ENCODE data around the gene CARS1.

CARS1 gene

DNA sequence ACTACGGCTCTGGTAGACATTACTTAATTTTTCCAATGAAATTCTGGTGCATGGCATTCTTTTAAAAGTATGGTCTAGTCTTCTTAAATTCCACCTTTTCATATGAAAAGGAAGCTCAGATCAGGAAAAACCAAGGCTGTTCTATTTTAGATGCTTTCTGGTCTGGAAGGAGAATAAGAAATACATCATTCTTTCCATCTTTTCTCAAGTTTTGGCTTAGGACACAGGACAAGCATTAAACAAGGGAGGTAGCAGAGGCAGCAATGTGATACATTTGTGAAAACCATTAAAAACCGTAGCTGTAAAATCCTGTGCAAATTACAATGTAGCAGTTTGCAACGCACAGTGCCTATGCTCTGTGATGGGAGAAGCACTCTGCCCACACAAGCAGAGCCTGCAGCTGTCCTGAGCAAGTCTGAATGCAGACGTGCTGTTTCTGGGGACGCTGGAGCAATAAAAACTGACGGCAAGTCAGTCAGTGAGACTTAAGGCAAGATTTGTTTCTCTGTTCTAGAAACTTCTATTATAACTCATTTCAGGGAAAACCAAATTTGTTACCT lies 88.8 kb downstream of the CARS1 start:
- in situ Hi-C loops (cut with HindIII; ENCODE audit: low pct_unique_long_range_greater_than_20kb, low sequenced_read_pairs) = no loop called here
- DNase-seq (ENCODE audit: low read depth in 1 of 2, low spot score in 1 of 2) = no peak
- TF ChIP-seq JUND (IDR thresholded peaks at IDR 0.05; ENCODE audit: low read depth) = no peak

DNA sequence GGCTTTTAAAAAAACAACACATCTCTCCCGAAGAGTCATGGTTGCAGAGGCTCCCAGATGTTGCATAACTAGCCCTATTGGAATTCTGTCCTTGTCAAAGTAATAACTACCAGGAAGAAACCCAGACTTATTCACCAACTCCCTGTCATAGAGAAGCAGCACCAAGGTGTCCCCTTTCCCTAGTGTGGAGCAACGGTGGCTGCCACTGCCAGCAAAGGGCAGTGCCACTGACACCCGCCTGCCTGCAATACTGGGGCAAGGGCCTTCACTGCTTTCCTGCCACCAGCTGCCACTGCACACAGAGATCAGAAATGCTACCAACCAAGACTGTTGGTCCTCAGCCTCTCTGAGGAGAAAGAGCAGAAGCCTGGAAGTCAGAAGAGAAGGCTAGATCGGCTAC lies 92.4 kb downstream of the CARS1 start:
- no peak for DNase-seq (ENCODE audit: low read depth in 1 of 2, low spot score in 1 of 2)
- in situ Hi-C loops (cut with HindIII; ENCODE audit: low pct_unique_long_range_greater_than_20kb, low sequenced_read_pairs) = no loop called here
- TF ChIP-seq JUND (IDR thresholded peaks at IDR 0.05; ENCODE audit: low read depth) = no peak

DNA sequence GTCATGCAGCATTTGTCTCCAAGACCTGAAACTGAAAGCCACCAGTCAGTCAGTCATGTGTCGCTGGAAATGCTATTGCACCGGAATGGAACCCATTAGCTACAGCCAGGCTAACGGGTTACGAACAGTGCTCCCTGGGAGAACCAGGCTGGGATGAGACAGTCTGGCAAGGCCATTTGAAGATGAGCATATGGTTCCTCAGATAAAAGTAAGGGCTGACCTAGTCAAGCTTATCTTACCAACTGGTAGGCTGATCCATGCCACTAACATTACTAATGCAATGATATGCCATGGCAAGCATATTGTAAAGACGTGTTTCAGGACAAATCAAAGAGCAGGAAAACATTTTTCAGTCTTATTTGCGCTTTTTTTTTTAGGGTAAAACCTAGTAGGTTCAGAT lies 93.5 kb downstream of the CARS1 start:
- in situ Hi-C loops (cut with HindIII; ENCODE audit: low pct_unique_long_range_greater_than_20kb, low sequenced_read_pairs) = no loop called here
- DNase-seq (ENCODE audit: low read depth in 1 of 2, low spot score in 1 of 2) = no peak
- no peak for TF ChIP-seq JUND (IDR thresholded peaks at IDR 0.05; ENCODE audit: low read depth)

DNA sequence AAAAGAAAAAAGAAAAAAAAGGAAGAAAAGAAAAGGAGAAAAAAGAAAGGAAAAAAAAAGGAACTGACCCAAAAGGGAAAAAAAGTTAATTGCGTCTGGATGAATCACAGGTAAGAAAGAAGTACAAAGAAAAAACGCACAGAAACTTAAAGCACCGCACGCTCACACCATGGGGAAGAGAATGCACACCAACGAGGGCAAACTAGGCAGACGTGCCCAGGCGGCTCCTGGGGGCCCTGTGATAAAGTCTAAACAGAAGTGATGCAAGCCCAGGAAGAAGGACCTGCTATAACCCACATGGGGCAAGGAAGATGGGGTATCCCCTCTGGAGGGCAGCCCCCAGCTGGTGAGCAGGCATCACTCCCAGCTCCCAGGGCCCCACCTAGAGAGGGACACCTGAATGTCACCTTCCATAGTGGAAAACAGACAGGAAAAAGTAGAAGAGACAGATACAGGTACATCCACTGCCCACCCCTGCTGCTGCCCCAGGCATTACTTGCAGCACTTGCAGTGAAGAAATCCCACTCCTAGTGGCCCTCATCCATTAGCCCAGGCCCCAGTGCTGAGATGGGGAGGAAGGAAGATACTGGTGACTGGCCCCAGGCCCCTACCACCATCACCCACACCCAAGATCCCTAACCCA lies 94.0 kb downstream of the CARS1 start:
- in situ Hi-C loops (cut with HindIII; ENCODE audit: low pct_unique_long_range_greater_than_20kb, low sequenced_read_pairs) = no loop called here
- no peak for TF ChIP-seq JUND (IDR thresholded peaks at IDR 0.05; ENCODE audit: low read depth)
- DNase-seq (ENCODE audit: low read depth in 1 of 2, low spot score in 1 of 2) = no peak

DNA sequence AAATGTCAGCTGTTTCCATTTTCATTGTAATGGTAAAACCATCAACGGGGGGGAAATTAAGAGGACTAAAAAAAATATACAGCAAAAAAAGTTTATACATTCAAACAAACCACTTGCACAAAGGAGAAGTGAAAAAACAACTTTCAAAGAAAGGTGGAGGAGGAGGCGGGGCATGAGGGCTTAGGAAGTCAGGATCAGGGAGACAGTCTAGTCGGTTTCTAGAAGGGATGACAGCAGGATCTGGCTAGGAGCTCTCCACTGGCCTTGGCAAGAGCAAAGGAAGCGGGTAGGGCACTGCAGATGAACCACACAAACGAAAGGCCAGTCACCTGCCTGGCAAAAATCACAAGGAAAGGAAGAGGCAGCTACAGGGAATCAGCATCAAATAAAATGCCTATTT lies 96.1 kb downstream of the CARS1 start:
- in situ Hi-C loops (cut with HindIII; ENCODE audit: low pct_unique_long_range_greater_than_20kb, low sequenced_read_pairs) = no loop called here
- DNase-seq (ENCODE audit: low read depth in 1 of 2, low spot score in 1 of 2) = no peak
- TF ChIP-seq JUND (IDR thresholded peaks at IDR 0.05; ENCODE audit: low read depth) = no peak

DNA sequence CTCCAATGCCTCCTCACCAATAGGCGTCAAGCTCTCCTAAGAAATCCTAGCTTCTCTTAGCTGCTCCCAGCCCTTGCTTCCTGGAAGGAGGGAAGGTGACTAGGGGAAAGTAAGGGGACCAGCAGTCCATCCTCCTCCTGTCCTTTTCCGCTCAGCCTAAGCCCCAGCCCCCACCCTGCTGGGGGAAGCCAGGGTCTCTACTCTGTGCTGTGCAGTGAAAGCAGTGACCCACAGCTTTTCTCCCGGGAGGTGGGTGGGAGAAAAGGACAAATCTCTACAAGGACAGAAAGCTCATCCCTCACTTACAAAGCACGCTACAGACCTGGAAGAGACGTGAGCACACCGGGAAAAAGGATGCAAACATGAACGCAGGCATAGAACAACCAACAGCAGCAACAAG lies 97.1 kb downstream of the CARS1 start:
- TF ChIP-seq JUND (IDR thresholded peaks at IDR 0.05; ENCODE audit: low read depth) = no peak
- in situ Hi-C loops (cut with HindIII; ENCODE audit: low pct_unique_long_range_greater_than_20kb, low sequenced_read_pairs) = no loop called here
- DNase-seq (ENCODE audit: low read depth in 1 of 2, low spot score in 1 of 2) = no peak

DNA sequence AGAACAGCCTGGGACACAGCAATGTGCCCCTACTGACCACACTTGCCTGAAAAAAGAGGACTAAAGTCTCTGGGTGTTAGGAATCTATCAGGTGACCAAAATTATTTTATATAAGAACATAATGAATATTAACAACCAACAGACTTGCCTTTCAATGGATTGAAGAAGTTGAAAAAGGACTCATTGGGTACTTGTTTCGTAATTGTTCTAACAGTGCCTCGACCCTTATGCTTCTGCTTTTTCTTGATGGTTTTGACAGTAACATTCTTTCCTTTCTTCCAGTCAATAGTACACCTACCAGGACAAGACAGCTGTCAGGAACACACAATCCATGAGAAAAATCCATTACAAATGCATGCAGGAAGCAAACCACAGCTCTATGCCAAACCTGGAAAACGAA lies 99.0 kb downstream of the CARS1 start:
- in situ Hi-C loops (cut with HindIII; ENCODE audit: low pct_unique_long_range_greater_than_20kb, low sequenced_read_pairs) = no loop called here
- TF ChIP-seq JUND (IDR thresholded peaks at IDR 0.05; ENCODE audit: low read depth) = no peak
- DNase-seq (ENCODE audit: low read depth in 1 of 2, low spot score in 1 of 2) = no peak

DNA sequence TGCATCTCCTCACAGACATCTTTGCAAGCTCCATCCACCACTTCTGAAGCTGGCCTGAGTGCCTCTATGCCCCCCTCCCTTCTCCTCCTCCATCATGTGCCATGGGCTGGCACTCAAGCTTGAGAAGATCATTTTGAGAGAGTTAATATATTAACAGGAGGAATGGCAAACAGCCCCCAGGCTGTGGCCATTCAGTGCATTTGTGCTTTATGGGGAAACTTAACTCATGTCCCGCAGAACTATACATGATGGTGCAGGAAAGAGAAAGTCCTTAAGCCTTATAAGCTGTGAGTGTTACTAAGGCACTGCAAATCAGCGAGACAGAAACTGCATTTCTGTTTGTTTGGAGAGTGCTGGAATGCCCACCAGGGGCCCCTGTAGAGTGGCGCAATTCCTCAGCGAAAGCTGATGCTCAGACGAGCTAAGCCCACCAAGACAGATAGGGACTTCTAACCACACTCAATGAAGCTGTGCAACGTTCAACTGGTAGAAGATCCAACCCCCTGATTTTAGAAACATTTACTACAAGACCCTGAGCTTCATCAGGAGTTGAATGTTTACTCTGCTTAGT lies 101.2 kb downstream of the CARS1 start:
- DNase-seq (ENCODE audit: low read depth in 1 of 2, low spot score in 1 of 2) = no peak
- in situ Hi-C loops (cut with HindIII; ENCODE audit: low pct_unique_long_range_greater_than_20kb, low sequenced_read_pairs) = no loop called here
- no peak for TF ChIP-seq JUND (IDR thresholded peaks at IDR 0.05; ENCODE audit: low read depth)

DNA sequence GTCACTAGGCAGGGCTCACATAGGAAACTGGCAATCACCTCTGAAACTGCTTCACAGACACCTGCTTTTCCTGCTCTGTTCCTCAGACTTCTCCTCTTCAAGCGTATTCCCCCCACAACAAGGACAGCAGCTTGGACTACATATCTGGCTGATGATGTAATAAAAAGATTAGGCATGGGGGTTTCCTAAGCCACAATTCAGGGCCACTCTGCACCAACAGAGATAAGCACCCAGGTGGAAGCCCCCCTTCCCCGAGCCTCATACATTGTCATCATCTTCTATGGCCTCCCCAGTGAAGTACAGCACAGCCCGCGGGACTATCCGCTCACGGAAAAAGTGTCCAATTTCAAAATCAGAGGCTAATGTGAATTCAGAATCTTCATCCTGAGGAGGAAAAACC lies 103.0 kb downstream of the CARS1 start:
- TF ChIP-seq JUND (IDR thresholded peaks at IDR 0.05; ENCODE audit: low read depth) = no peak
- in situ Hi-C loops (cut with HindIII; ENCODE audit: low pct_unique_long_range_greater_than_20kb, low sequenced_read_pairs) = no loop called here
- no peak for DNase-seq (ENCODE audit: low read depth in 1 of 2, low spot score in 1 of 2)

DNA sequence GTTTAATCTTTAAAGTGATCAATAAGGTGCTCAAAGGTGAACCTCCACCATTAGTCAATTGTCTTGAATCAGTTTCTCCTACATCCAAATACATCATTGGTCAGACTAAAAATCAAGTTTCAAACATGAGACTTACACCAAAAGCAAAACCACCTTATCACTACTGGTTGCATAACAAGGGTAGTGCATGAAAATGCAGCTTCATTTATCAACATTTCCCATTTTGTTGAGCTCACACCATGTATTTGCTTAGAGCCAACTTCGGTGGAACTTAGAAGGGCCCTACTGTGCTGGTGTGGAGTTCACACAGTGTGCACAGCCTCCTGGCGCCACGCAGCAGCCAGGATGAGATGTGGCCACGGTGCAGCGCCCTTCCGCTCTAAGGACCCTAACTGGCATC lies 104.9 kb downstream of the CARS1 start:
- no peak for DNase-seq (ENCODE audit: low read depth in 1 of 2, low spot score in 1 of 2)
- in situ Hi-C loops (cut with HindIII; ENCODE audit: low pct_unique_long_range_greater_than_20kb, low sequenced_read_pairs) = no loop called here
- no peak for TF ChIP-seq JUND (IDR thresholded peaks at IDR 0.05; ENCODE audit: low read depth)

DNA sequence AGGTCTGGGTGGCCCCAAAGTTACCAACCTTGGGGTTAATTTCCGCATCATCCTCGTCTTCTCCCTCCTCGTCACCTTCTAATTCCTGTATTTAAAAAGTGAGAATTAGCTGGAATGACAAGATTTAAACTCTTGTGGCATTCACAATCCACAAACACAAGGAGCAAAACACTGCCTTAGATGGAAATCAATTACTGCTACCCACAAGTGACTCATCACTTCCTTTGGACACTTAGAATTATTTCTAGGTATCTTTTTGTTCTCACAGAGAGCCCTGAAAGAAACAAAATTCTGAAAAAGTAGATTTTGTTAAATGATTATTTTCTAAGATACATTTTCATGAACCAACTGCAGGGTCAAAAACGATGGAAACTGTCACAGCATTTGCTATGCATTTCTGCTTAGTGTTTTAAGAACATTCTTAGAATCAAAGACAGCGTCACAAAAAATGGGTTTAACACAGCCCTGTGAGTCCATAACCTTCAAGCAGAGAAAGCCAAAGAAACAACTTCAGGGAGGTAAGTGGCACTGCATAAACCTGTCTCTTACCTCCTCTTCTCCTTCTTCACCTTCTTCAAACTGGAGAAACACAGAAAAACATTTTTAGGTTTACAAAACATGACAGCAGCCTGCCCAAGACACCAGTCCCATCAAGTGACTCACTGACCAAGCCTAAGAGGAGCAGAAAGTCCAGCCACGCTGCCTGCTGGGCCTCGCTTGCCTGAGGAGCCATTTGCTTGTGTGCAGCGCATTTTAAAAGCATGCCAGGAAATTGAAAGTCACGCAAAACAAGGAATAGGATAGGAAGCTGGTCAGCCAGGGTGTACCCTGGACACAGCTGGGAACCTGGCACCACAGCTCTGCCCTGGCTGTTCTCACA lies 105.8 kb downstream of the CARS1 start:
- TF ChIP-seq JUND (IDR thresholded peaks at IDR 0.05; ENCODE audit: low read depth) = no peak
- in situ Hi-C loops (cut with HindIII; ENCODE audit: low pct_unique_long_range_greater_than_20kb, low sequenced_read_pairs) = no loop called here
- DNase-seq (ENCODE audit: low read depth in 1 of 2, low spot score in 1 of 2) = no peak
